ENCODE measurements around the gene GALNT18.

The GALNT18 gene

DNA sequence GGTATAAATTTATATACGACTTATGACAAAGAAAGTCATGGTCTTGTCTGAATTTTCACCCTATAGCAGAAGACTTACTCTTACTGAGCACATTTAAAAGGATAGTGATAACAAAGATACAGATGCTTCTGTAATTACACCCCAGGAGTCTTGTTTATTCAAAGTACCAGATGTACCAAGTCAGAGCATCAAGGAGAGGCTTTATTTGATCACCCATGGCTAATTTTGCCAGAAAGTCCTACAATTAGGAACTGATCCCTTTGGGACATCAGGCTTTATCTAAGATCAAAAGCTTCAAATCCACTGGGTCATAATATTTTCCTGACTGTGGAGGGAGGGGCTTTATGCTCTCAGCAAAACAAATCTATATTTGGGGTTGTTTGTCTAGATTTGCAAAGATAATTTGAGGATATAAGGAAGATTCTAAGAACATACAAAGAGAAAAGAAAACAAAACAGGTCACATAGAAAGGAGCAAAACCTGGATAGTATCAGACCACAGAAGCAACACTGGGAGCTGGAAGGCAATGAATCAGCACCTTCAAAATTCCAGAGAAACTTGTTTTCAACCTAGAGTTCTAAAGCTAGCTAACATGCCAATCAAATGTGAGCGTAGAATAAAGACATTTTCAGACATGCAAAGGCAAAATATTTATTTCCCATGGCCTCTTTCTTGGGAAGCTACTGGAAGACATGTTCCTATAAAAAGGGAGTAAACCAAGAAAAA is 143.9 kb downstream of the GALNT18 start:
- ChIA-PET CTCF (no interaction called here), POLR2A (no interaction called here)
- TF ChIP-seq, protein P1, sequence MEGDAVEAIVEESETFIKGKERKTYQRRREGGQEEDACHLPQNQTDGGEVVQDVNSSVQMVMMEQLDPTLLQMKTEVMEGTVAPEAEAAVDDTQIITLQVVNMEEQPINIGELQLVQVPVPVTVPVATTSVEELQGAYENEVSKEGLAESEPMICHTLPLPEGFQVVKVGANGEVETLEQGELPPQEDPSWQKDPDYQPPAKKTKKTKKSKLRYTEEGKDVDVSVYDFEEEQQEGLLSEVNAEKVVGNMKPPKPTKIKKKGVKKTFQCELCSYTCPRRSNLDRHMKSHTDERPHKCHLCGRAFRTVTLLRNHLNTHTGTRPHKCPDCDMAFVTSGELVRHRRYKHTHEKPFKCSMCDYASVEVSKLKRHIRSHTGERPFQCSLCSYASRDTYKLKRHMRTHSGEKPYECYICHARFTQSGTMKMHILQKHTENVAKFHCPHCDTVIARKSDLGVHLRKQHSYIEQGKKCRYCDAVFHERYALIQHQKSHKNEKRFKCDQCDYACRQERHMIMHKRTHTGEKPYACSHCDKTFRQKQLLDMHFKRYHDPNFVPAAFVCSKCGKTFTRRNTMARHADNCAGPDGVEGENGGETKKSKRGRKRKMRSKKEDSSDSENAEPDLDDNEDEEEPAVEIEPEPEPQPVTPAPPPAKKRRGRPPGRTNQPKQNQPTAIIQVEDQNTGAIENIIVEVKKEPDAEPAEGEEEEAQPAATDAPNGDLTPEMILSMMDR (IDR thresholded peaks at IDR 0.05; ENCODE audit: control extremely low read depth, extremely low read depth, low read depth, missing control alignments), result no peak
- no peak for DNase-seq (ENCODE audit: extremely low spot score)

DNA sequence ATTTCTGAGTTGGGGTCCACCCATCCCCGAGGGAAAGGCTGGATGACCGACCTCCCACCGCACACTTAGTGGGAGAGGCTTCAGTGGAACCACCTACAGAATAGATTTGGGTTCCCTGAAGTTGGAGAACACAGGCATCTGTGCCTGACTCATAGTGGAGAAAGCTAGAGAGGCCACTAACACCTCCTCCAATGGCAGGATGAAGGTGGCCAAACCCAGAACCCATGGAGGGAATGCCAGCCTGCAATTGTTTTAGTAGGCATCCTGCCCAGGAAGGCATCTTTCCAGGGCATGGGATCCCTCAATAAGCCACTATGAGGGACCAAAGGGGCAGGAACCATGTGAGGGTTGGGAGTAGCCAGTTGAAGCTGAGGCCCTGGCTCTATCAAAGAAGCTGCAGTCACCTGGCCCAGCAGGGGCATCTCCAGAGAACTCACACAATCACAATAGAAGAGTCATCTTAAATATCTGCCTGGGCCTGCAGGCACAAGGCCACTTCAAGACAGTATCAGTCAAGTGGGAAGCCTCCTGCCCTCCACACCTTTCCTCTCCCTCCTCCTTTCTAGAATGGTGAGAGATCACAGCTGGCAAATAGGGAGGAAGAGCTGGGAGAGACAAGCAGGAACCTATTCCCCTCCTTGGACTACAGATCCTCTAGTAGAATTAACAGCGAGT is 144.7 kb downstream of the GALNT18 start:
- TF ChIP-seq, protein P1 (IDR thresholded peaks at IDR 0.05; ENCODE audit: control extremely low read depth, extremely low read depth, low read depth, missing control alignments), result no peak
- CTCF ChIA-PET, result interaction anchor here (1.1 kb wide), 1 partner anchor 16 kb away, joined by 3 read pairs; no protein-coding TSS in a partner anchor
- no peak for DNase-seq (ENCODE audit: extremely low spot score)
- POLR2A ChIA-PET, result no interaction called here

DNA sequence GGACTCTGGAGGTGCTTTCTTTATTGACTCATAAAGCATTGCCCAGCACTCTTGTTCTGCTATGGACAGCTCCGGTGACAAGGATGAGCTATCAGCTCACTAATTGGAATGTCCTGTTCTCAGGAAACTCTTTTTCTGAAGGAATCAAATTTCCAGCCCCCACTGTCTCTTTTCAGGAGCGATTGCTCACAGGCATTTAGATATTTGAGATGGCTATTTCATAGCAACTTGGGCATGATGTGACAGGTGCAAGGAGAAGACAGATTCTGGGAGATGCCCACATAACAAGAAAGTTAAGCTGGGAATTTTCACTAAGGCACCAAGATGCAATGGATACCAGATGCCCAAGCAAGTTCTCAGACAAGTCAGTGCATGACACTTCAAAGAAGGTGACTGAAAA is 145.3 kb downstream of the GALNT18 start:
- ChIA-PET CTCF (interaction anchor here (1.1 kb wide), 1 partner anchor 16 kb away, joined by 3 read pairs; no protein-coding TSS in a partner anchor), POLR2A (no interaction called here)
- TF ChIP-seq, protein P1 (IDR thresholded peaks at IDR 0.05; ENCODE audit: control extremely low read depth, extremely low read depth, low read depth, missing control alignments), result no peak
- DNase-seq (ENCODE audit: extremely low spot score), result no peak

DNA sequence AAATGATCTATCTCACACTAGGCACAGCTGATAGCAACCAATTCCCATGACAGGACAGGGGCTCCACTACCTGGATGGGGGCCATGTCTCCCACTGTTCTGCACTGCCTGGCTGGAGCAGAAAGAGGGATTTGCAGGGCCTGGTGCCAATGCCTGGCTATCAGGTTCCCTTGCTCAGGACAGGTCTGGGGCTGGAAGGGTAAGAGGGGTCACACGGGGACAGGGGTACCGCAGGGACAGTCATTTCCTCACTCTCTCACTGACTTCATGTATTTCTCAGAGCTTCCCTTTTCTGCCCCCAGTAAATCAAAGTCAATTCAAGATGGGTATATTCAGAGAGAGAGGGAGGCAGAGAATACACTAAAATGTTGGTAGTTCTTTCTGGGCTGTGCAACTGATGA is 149.7 kb downstream of the GALNT18 start:
- ChIA-PET POLR2A (no interaction called here), CTCF (no interaction called here)
- TF ChIP-seq, protein P1 (IDR thresholded peaks at IDR 0.05; ENCODE audit: control extremely low read depth, extremely low read depth, low read depth, missing control alignments), result no peak
- DNase-seq (ENCODE audit: extremely low spot score), result no peak

DNA sequence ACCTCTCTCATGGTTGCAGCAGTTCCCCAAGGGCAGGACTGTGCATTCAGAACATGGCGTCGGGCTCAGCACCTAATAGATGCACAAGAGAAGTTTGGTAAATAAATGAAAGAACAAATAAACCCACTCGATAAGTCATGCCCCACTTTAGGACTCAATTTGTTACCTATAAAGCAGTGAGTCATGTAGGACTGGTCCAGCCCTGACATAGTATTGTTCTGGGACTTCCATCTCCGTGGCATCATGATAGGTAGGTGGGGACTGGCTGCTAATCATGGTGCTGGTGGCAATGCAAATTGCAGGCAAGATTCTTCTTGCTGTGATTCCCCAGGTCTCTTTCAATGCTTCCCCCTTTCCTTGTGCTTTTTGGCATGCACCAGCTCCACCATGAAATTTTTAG is 150.6 kb downstream of the GALNT18 start:
- DNase-seq (ENCODE audit: extremely low spot score), result no peak
- ChIA-PET POLR2A (no interaction called here), CTCF (no interaction called here)
- TF ChIP-seq, protein P1 (IDR thresholded peaks at IDR 0.05; ENCODE audit: control extremely low read depth, extremely low read depth, low read depth, missing control alignments), result no peak

DNA sequence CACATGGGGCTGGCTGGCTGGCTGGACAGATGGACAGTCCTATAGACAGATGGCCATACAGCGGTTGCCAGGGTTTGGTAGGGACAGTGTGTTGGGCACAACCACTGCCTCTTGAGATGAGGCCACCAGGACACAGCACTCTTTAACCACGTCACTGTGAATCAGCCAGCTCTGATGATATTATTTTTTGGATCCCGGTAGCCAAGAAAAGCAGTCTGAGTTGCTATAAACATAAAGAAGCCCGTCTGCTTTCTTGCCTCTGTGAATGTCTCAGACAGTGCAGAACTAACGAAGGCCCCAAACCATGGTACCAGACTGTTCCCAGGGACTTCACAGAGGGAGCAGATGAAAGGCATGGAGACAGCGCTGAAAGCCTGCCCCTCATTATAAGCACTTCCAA is 152.9 kb downstream of the GALNT18 start:
- ChIA-PET CTCF (no interaction called here), POLR2A (no interaction called here)
- no peak for DNase-seq (ENCODE audit: extremely low spot score)
- TF ChIP-seq, protein P1 (IDR thresholded peaks at IDR 0.05; ENCODE audit: control extremely low read depth, extremely low read depth, low read depth, missing control alignments), result no peak
